NB4 (cell line): ENCODE measurements around the gene DCP1B.

Experiments
- MYC ChIP-seq: IDR thresholded peaks from 2 replicates; pipeline ENCODE4 v1.6.1; 2011; ENCODE audit warnings: low read depth, low read length
- POLR2A ChIP-seq: IDR thresholded peaks from 2 replicates; pipeline ENCODE4 v1.6.1; 2011; ENCODE audit warnings: mild to moderate bottlenecking; ENCODE audit not compliant: insufficient read length; ENCODE audit errors: extremely low read depth
- TF ChIP-seq, protein P1 (sequence below): IDR thresholded peaks from one replicate; pipeline ENCODE4 v1.5.1; 2012; ENCODE audit warnings: low read depth, low read length
- TF ChIP-seq, protein P2 (sequence below): IDR thresholded peaks from 2 replicates; pipeline ENCODE4 v1.6.1; 2011; ENCODE audit warnings: low read depth, low read length

DNA sequence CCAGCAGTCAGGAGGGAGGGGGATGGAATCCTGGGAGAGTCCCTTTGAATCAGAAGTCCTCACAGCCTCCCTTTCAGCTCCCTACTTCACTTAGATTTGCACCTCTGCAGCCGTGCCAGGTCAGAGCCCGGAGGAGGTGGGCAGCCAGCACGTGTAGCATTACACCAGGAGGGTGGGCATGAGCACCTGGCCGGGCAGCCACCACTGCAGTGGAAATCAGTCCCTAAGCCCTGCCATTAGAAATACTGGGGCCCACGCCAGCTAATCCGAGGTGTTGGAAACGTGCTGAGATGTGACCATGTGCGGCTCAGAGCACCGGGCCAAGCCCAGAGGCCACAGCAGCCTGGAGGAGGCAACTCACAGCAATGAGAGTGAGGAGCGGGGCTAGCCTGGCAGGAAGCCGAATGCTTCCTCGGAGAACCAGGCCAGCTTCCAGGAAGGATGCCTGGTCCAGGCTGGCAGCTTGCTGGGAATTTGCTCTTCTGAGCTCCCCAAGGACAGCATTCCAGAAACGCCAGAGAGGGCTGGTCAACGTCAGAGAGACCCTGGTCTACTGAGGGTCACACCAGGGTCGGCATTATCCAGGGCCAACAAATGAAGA is 76.4 kb downstream of the DCP1B start:
- TF ChIP-seq, protein P1, sequence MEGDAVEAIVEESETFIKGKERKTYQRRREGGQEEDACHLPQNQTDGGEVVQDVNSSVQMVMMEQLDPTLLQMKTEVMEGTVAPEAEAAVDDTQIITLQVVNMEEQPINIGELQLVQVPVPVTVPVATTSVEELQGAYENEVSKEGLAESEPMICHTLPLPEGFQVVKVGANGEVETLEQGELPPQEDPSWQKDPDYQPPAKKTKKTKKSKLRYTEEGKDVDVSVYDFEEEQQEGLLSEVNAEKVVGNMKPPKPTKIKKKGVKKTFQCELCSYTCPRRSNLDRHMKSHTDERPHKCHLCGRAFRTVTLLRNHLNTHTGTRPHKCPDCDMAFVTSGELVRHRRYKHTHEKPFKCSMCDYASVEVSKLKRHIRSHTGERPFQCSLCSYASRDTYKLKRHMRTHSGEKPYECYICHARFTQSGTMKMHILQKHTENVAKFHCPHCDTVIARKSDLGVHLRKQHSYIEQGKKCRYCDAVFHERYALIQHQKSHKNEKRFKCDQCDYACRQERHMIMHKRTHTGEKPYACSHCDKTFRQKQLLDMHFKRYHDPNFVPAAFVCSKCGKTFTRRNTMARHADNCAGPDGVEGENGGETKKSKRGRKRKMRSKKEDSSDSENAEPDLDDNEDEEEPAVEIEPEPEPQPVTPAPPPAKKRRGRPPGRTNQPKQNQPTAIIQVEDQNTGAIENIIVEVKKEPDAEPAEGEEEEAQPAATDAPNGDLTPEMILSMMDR = no peak
- TF ChIP-seq POLR2A (no peak), MYC (no peak)
- TF ChIP-seq, protein P2, sequence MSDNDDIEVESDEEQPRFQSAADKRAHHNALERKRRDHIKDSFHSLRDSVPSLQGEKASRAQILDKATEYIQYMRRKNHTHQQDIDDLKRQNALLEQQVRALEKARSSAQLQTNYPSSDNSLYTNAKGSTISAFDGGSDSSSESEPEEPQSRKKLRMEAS = no peak
